Heart left ventricle (tissue), 13 donors: ENCODE measurements around the gene IFRD1.

Experiments used
- POLR2A ChIP-seq, 2 donors: fragments of 450-650 bp; IDR thresholded peaks; one replicate each; pipeline ENCODE4 v1.6.1; 2017; ENCODE audit warnings: antibody characterized with exemption in 2 of 2, mild to moderate bottlenecking in 2 of 2, moderate library complexity in 2 of 2
- TF ChIP-seq, protein P1 (sequence below), 12 donors: fragments of 200-600 bp; sonication (generic) in 4 of 12; IDR thresholded peaks; one replicate each; pipeline versions ENCODE4 v1.5.0 to v1.8.0; 2018 to 2022; ENCODE audit warnings: antibody characterized with exemption in 12 of 12, mild to moderate bottlenecking in 5 of 12
- donor health status: ischemic (EF 13 %, LVEDD 7.1; RV severe dilation, severe dysfunction).
- donor health status: DM: no; HTN: yes; CAD: no.
- donor health status: DM: no; HTN: no; CAD: no.
- donor health status: ischemic (EF 25% LVEDD 6.9; RV normal size, moderate dysfunction).
- donor health status: ischemic (EF 25% LVEDD 5.7; RV mildly dilated, moderate dysfunction).
- donor health status: ischemic (EF 35%, LVEDD 5.7; RV mildly dilated, moderate dysfunction).
- donor health status: nonischemic (EF 11% LVEDD 7.7; RV severe dilation, severe dysfunction).
- donor health status: DM: yes; HTN: yes; CAD: no.
- donor health status: PGD.
- donor health status: ischemic (EF 29% LVEDD 5.4; RV normal size, mild dysfunction).
- donor health status: nonischemic (EF 23%, LVEDD 6.1; RV moderate dilation, normal function).

DNA sequence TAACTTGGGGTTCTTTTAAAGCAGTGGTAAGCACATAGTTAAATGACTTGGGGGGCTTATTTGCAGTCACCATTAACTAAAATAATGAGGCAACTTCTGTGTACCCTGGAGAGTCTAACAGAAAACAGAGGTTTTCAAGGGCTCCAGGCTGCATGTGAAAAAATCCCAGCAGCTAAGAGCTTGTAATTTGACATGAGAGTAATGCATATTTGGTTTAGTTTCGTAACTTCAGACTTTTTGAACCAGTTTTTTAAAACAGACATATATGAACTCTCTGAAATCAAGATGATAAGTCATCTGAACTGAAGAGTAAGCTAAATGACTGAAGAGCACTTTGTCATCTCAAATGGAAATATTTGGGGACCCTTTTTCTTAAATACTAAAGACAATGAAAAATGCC, 40.2 kb upstream of the IFRD1 start:
- TF ChIP-seq, protein P1, sequence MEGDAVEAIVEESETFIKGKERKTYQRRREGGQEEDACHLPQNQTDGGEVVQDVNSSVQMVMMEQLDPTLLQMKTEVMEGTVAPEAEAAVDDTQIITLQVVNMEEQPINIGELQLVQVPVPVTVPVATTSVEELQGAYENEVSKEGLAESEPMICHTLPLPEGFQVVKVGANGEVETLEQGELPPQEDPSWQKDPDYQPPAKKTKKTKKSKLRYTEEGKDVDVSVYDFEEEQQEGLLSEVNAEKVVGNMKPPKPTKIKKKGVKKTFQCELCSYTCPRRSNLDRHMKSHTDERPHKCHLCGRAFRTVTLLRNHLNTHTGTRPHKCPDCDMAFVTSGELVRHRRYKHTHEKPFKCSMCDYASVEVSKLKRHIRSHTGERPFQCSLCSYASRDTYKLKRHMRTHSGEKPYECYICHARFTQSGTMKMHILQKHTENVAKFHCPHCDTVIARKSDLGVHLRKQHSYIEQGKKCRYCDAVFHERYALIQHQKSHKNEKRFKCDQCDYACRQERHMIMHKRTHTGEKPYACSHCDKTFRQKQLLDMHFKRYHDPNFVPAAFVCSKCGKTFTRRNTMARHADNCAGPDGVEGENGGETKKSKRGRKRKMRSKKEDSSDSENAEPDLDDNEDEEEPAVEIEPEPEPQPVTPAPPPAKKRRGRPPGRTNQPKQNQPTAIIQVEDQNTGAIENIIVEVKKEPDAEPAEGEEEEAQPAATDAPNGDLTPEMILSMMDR (IDR thresholded peaks at IDR 0.05) = no peak
- TF ChIP-seq POLR2A (IDR thresholded peaks at IDR 0.05) = no peak
